GM19467 (cell line): Measurements from ENCODE around the gene CDH10.

ENCODE experiments used
- ATAC-seq: cut with Tn5 transposase; IDR thresholded peaks from one replicate; pipeline ENCODE4 v1.9.1; 2021; ENCODE audit warnings: mild to moderate bottlenecking, moderate library complexity; ENCODE audit not compliant: unreplicated experiment

The CDH10 gene

DNA sequence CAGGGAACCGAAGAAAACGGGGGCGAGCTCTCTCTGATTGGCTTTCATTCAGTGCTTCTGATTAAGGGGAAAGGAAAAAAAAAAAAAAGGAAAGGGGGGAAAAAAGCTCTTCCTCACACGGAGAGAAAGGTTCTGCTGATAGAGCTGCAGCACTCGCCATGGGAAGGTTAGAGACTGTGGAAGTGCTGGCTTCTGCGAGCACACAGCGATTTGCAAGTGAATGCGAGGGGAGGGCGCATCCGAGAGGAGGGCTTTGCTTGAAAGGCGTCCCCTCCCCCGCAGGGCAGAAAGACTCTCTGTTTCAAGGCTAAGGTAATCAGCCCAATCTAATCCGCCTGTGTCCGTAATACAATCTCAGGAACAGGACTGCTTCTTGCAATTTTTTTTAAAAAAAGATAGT is at the start of gene CDH10:
TSS of gene CDH10 (minus strand) at position 218 of the 400 bp plus-strand sequence. CDS start 51,488 bp downstream, outside the sequence.
- no peak for ATAC-seq

DNA sequence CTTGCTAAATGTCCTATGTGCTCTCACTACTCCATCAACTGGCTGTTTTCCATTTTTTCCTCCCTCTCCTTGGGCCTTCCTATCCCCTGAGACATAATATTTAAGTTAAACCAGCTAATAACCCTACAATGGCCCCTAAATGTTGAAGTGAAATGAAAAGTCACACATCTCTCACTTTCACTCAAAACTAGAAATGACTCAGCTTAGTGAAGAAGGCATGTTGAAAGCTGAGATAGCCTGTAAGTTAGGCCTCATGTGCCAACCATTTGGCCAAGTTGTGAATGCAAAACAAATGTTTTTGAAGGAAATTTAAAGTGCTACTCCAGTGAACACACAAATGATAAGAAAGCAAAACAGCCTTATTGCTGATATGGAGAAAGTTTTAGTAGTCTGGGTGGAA is 48.8 kb upstream of the CDH10 start:
- ATAC-seq, result no peak

DNA sequence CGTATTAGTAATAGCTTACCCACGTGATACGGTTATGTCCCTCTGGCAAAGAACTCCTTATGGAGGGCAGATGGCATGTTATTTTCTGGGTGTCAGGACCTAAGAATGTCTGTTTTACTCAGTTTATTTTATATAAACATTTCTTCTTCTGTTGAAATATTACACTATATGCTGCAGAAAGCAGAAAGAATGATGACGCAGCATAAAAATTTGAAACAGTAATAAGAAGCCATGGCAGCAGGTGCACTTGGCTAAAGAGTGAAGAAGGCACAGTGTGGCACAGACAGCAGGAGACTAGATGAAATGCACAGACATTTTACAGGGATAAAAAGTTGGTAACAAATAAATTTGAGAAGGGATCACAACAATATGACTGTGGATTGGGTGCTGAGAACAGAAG is 46.3 kb upstream of the CDH10 start:
- ATAC-seq, result no peak

DNA sequence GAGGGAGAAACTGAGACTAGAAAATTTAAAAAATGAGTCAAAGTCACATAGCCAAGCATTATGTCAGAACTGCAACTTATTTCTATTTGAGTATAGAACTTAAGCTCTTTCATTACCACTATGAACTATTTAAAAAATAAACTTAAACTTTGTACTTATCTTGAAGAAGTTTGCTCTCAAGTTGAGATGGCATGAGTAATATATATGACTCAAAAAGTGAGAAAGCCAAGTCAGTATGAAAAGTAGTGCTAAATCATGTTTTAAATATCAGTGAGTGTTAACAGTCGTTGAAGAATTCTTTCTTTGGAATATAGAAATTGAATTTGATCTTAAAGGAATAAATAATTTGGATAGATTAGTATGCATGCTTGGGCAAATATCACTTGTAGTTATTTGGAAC is 36.3 kb upstream of the CDH10 start:
- no peak for ATAC-seq

DNA sequence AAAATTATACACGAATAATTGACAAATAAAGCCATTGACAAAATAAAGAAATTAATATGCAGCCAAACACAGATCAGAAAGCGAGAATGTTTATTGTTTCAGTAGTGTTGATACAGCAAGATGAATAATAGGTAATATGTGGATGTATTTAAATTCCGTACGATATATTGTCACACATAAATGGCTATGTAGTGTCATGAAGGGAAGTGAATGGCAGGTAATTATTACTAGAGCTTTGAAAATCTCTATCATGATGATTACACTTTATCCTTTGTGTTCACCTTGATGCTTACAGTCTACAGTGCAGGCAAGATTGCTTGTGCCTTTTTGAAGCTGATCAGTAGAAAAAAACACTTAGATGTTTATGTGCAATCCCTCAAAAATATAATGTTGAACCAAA is 23.3 kb upstream of the CDH10 start:
- ATAC-seq, result no peak

DNA sequence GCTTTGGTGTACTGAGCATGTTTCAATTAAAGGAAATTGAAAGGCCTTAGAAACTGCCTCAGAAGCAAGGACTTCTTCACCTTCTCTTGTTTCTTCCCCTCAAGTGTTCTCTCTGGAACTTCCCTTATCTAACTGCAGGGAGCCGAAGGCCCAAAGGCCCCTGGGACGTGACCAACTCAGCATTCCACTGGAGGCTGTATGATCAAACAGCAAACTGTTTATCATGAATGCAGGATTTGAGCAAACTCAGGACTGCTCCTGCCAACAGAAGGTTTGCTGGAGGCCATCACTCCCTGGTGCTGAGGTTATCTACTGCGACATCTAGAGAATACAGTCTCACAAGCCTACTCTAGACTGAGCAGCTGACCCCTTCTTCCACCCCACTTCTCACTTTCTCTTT is 4.8 kb upstream of the CDH10 start:
- ATAC-seq, result no peak

DNA sequence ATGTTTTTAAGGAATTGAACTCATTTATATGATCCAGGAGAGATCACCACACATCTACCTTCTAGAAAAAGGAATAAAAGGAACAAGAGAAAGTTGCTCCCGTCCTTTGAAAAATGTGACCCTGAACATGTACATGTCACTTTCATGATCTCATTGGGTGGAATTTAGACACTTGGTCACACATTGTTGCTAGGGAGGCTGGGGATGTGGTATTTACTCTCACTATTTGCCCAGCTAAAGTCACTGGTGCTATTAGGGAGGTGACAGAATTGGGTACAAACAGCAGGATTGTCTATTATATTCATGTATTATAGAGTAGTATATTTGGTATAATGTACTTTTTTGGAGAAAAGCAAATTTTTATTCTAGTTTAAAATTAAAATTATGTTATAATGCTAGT is 2.1 kb upstream of the CDH10 start:
- no peak for ATAC-seq

DNA sequence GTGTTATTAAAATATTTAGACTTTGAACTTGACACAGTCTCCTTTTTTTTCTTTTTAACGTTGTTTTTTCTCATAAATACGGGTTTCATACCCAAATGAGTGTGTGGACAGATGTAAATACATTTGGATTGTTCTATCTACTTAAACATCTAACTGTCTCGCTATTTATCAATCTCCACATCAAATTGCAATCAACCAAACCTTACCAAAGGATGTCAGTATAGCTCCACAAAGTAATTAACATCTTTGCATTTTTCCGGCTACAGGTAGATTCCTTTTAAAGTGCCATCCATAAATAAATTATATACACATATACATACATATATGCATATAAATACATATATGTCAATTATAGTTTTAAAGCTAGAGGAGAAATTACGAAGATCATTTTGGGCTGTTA is 705 bp upstream of the CDH10 start:
- ATAC-seq, result no peak

DNA sequence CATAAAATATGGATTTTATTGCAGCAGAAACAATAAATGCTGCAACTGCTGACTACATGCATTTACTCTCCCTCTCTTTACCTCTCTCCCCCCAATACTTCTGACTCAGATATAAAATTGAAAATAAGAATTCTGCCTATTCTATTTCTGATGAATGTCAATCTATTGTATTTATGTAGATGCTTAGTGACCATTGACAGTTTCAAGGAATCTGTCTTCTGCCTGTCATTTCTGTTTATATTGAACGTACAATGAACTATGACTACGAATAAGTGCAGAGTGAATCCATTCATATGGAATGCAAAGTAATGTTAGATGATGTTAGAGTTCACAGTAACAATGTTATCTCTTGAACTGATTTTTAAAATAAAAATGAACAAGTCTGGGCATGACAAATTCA is 898 bp downstream of the CDH10 start:
- no peak for ATAC-seq

DNA sequence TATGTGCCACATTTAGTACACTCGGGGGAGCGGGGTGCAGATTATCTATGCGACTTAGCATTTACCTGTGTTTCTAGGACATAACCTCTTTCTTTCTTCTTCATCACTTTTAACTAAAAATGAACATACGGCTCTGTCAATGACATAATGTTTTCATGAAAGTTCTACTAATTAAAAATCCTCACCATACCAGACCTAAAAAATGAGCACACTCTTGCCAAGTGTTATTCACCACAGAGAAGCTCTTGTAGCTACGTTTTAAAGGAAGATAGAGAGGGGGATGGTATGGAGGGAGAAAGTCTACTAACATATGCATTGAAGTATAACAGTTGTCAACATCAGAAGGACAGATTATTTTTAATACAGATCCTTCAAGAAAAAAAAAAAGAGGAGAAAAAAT is 1.6 kb downstream of the CDH10 start:
- no peak for ATAC-seq

DNA sequence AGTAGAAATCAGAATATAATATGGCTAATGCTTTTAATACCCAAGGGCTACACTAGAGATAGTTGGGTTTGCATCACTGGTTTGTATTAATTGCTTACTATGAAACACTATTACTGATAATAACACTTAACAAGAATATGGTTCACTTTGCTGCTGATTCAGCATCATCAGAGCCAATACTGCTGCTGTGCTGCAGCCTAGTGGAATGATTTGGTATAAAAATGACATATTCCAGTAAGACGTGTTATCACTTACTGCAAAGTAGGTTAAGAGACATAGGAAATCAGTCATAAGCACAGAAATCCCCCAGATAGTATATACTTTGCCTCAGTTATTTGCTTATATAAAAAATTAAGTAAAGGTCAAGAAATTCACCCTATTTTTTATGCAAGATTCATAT is 2.8 kb downstream of the CDH10 start:
- ATAC-seq, result no peak

DNA sequence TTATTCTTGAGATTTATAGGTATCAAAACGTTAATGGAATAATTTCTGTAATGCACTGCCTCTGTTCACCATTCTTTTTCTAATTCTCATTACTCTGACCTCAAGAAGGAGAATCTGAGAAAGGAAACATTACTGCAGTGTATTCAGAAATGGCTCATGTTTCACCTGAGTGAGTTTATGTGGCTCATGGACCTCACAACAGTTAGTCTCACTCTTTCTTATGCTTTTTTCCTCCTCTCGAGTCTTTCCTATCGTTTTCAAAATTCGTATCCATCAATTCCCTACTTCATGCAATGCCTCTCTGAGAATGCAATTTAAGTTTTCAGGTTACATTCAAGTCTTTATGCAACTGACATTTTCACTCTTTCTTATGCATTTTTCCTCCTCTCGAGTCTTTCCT is 9.6 kb downstream of the CDH10 start:
- no peak for ATAC-seq

DNA sequence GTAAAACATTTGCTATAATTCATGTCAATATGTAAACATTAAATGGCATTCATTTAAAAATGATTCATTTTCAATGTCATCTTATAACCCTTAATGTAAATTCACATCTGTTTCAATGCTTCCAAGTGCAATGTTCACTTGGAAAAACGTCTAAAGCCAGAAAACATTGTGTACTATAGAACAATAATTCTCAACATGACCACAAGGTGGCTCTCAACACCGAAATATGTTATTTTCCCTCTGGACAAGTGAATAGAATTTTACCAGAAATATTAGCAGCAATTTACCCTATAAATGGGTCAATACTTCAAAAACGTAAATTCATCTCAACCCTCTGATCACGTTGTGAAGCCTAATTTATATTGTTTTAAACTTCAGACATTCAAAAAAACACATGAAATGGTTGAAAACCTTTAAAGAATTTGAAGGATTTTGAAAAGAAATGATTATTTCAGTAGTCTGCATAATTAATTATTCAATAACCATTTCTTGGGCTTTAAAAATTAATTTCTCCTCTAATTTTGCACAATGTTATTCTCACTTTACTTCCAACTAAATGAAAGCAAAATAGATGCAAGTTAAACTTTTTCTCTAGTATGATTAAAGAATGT is 11.0 kb downstream of the CDH10 start:
- ATAC-seq, result no peak

DNA sequence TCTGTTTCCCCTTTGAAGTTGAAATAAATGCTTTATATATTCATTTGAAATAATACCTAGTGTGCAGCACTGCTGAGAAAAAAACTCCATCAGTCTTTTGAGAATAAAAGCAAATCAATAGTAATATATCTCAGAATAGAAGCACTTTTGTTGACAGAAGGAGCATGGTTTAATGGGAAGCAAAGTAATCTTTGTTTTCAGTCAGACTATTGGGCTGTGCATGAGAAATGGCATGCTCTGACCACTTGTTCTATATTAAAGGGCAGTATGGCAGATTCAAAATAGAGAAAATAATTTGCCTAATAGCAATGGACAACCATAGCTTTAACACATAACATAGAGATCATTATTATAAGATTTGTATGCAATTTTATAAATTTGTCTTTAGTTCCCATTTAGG is 12.4 kb downstream of the CDH10 start:
- no peak for ATAC-seq

DNA sequence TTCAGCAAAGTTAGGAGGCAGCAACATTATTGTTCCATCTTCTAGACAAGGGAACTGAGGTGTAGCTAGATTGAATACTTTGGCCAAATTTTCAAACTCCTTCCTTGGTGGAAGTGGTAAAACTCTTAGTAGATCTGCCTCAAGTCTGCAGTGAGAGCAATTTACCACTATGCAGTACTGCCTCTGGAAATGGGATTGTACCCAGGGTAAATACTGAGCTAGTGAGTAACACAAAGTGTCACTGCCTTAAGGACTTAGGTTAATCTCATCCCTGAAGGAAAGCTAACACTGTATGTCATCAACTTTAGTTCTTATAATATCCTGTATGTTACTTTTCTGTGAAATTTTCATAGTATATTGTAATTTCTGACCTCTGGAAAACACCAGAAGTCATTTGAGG is 13.9 kb downstream of the CDH10 start:
- ATAC-seq, result no peak

DNA sequence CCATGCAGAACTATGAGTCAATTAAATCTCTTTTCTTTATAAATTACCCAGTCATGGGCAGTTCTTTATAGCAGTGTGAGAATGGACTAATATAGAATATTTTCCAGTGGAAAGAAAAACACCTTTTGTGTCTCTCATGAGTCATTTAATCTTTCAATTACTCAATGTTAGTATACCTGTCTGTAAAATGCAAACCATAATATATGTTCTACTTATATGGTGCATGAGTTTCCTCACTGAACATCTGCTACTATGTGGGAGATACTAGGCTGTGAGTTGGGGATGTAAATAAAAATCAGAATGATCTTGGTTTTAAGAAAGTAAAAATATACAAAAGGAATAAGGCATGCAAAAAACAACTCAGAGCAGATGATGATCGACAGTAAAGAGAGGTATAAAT is 15.0 kb downstream of the CDH10 start:
- no peak for ATAC-seq

DNA sequence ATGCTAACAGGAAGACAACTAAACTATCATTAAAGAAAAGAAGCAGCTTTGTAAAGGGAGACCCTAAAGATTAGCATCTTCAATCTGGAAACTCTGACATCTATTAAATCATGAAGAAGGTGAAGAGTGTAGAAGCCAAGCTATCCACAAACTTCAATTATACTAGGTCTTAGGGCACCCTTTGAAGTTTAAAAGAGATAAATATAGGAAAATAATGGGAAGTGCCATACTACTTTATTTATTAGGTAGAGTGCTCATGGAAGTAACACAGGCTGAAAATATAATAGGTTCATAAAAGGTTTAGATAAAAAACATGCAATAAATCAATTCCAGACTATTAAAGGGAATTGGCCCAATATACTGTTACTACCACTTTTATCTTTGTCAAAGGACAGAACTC is 19.9 kb downstream of the CDH10 start:
- no peak for ATAC-seq

DNA sequence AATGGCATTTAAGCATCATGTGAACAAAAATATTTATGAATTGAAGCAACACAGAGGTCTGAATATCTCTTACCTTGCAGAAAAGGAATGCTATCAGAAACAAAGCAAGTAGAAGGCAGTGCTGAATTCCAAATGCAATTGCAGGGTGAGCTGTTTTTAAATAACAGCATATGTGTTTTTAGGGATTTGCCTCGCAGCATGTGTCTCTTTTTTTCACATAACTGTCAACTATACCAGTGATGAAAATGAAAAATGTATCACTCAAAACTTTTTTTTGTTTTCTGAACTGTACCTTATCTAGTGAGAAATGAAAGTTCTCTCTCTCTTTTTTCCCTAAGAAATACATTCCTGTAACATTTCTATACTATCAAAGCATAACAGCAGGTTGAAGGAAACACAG is 21.2 kb downstream of the CDH10 start:
- no peak for ATAC-seq

DNA sequence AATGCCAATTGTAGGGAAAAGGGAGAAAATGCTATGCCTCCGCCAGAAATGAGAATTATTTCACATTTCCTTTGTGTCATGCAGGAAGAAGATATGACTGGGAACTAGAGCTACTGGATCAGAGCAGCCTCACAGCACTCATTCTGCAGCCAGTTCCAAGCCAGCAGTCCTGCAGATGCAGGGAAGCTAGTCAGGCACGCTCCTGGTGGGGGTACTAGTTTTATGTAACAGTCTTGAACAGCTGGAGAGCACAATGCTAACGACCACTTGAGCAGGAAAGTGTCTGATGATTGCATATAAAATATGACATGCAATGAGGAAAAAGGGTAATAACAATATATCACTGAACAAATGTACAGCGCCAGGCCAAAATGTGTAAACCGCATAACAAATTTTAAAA is 21.7 kb downstream of the CDH10 start:
- ATAC-seq, result no peak

DNA sequence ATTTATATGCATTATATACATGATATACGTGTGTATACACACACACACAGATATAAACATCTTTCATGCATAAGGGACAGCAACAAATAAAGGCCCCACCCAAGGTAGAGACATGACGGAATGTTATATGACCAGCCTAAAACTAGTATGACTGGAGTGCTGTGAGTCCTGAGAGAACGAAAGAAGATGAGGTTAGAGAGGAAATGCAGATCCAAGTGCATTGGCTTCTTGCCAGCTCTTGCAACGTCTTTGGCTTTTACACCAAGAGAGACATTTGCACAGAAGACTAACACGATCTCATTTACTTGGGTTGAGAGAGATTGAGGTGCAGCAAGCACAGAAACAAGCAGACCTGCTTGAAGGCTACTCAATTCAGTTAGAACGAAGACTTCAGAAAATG is 23.0 kb downstream of the CDH10 start:
- ATAC-seq, result no peak

DNA sequence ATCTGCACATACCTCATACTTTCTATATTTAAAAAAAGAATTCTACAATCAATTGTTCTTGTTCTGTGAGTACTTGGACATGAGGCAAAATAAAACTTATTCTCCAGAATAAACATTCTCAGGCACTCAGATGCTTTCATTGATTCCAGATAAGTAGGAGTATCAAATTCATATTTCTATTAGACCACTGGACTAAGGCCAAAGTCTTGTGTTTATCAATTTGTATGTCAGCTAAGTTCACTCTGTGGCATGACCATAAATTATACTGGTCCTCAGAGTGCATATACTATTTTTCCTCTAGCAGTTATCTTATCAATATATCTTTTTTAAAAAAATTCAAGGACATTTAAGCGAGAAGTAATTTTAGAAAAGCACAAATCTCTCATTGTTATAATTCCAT is 28.2 kb downstream of the CDH10 start:
- no peak for ATAC-seq

DNA sequence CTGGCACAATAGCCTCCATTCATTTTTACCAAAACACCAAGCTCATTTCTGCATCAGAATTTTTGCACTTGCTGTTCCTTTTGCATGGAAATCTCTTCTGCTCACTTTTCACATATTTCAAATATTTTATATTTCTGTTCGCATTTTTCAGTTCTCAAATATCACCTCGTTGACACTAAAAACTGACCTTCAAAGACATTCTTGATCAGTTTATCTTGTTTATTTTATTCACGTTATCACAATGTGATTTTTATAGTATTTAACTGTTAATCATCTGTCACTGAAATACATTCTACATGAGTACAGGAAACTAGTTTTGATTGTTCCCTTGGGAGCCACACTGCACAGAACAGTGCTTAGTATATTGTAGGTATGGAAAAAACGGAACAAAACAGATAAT is 29.6 kb downstream of the CDH10 start:
- no peak for ATAC-seq

DNA sequence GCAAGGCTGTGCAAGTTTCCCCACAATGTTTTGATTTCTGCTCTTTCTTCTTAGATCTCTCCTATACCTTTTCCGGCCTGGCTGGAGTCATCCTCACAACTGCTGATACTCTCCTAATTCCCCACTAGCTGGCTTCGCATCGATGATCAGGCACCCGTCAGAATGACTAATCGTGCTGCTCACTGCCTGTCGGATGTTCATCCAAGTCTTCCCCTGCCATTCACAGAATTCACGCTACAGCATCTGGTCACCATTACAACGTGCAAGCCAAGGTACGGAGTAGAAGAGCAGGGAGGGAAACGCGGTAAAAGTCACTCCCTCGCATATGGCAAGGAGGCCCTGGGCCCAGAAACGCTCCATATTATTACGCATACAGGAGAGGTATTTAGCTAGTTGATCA is 35.1 kb downstream of the CDH10 start:
- ATAC-seq, result no peak

DNA sequence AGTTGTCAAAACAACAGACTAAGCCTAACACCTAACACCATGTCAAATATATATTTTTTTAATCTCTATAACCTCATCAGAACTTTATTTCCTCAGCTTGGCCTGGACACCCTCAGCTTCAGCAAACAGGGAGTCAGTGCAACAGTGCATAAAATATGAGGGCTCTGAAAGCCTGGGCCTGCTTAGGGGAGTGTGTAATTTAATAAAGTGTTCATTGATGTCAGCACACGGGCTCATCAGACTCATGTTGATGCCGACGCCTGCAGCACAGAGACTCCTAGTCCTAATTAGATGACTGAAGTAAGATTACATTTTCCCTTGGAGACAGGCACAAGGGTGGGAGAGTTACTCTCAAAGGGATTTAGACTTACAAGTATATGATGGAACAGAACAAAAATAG is 37.8 kb downstream of the CDH10 start:
- no peak for ATAC-seq
